Neural cell (in vitro differentiated cells): ENCODE results near the gene LAMB4.

Source experiments
- CTCF ChIP-seq: fragments of 450-650 bp; IDR thresholded peaks from 2 replicates; pipeline ENCODE4 v1.5.1; 2014; ENCODE audit warnings: antibody characterized with exemption, mild to moderate bottlenecking, moderate library complexity; ENCODE audit not compliant: poor library complexity, severe bottlenecking
- SMC3 ChIP-seq: fragments of 450-650 bp; conservative IDR thresholded peaks from 2 replicates; pipeline ENCODE4 v1.6.1; 2014; ENCODE audit warnings: antibody characterized with exemption, mild to moderate bottlenecking, moderate library complexity; ENCODE audit not compliant: poor library complexity

- TF ChIP-seq CTCF (no peak), SMC3 (no peak)
Measured at GRCh38 chr7:108053250-108053649, 76.9 kb downstream of the LAMB4 start.
